Loucy (cell line): ENCODE results near the gene TSPEAR.

Experiments
- CTCF ChIP-seq: fragments of 200-600 bp; sonication (generic); conservative IDR thresholded peaks from 2 replicates; pipeline ENCODE4 v1.5.1; 2014; ENCODE audit warnings: mild to moderate bottlenecking, antibody characterized with exemption, low read length
- EZH2phosphoT487 ChIP-seq: fragments of 200-600 bp; IDR thresholded peaks from 2 replicates; pipeline ENCODE4 v1.6.1; 2018; ENCODE audit warnings: antibody characterized with exemption, mild to moderate bottlenecking, moderate library complexity, borderline replicate concordance

- TF ChIP-seq CTCF (no peak), EZH2phosphoT487 (no peak)
These were observed 249.1 kb downstream of the TSPEAR start for GRCh38 chr21:44462086-44462833.
